AG04450 (cell line): Measurements from ENCODE around the gene MSMP. TPM values are rescaled to one million over a fixed set of nuclear protein-coding genes. Genes with fewer than 3 reads are reported as not detected.
A peak's percentile ranks its signal among the peaks of the same experiment; 100 is the strongest.

Experiments used
- CTCF ChIA-PET: fragments of 300-600, 350-600 bp; formaldehyde crosslinking; extraction: SDS; loops from one replicate; lab custom pipeline; 2022; ENCODE audit warnings: antibody characterized with exemption, inconsistent platforms; lab: Charles Lee
- POLR2A ChIA-PET: fragments of 350-600 bp; formaldehyde crosslinking; extraction: SDS; loops from one replicate; lab custom pipeline; 2021; ENCODE audit warnings: antibody characterized with exemption, inconsistent platforms; lab: Yijun Ruan, JAX
- DNase-seq: peaks from one replicate; pipeline ENCODE4 v3.0.0-alpha.2; 2011; ENCODE audit warnings: low read depth, low spot score
- H3K27ac ChIP-seq: one replicate; pipeline ENCODE4 v1.5.1; 2012; ENCODE audit warnings: low read depth, low read length, control low read depth
- H3K27me3 ChIP-seq: one replicate; pipeline ENCODE4 v1.6.0; 2012; ENCODE audit warnings: low read length; ENCODE audit not compliant: control insufficient read depth, insufficient read depth
- H3K4me3 ChIP-seq: 2 replicates; pipeline ENCODE4 v1.5.1; 2011; ENCODE audit warnings: mild to moderate bottlenecking, low read depth, low read length, control low read depth
- H3K9me3 ChIP-seq: 2 replicates; pipeline ENCODE4 v1.5.1; 2012; ENCODE audit warnings: low read length; ENCODE audit not compliant: control insufficient read depth, insufficient read depth
- CTCF ChIP-seq: IDR thresholded peaks from 2 replicates; pipeline ENCODE4 v1.5.1; 2011; ENCODE audit warnings: low read depth, low read length, control low read depth, inconsistent platforms
- polyA plus RNA-seq: library from polyadenylated mRNA; depleted of rRNA; stranded (reverse); fragments of >200 nt; gene quantifications from 2 replicates; pipeline ENCODE4 v1.2.3, GENCODE V29; 2011

MSMP gene
- polyA plus RNA-seq, 1 experiment: not detected

GRCh38 chr9:35718721-35719511 lies 35.2 kb downstream of the MSMP start:
- Histone ChIP-seq H3K4me3 (no peak overlapping the region), H3K27ac (no peak overlapping the region), H3K27me3 (no peaks in the 10 kb centered on the region), H3K9me3 (no peaks in the 10 kb centered on the region)
- no peak for TF ChIP-seq CTCF
- ChIA-PET POLR2A (interaction anchor here (1.4 to 3.1 kb wide), 2 partner anchors 9 to 13 kb away, joined by 4 to 11 read pairs; partner anchors contain the start of genes CREB3 and TLN1), CTCF (interaction anchor here (0.6 to 4.5 kb wide), 3 partner anchors 22 to 1115 kb away, joined by 3 to 24 read pairs (median 17); no protein-coding TSS in a partner anchor)
- no peak for DNase-seq

- Histone ChIP-seq H3K27ac (no peak overlapping the region), H3K9me3 (no peaks in the 10 kb centered on the region), H3K4me3 (no peak overlapping the region), H3K27me3 (no peaks in the 10 kb centered on the region)
- TF ChIP-seq CTCF: no peak
- POLR2A ChIA-PET: interaction anchor here (1.4 to 3.1 kb wide), 2 partner anchors 11 to 15 kb away, joined by 4 to 11 read pairs; partner anchors contain the start of genes CREB3 and TLN1
- CTCF ChIA-PET: interaction anchor here (0.9 to 2.3 kb wide), 2 partner anchors 21 to 58 kb away, joined by 3 to 17 read pairs; no protein-coding TSS in a partner anchor
- no peak for DNase-seq
Measured at GRCh38 chr9:35717132-35717870, 36.8 kb downstream of the MSMP start.

- ChIA-PET POLR2A (interaction anchor here (1.3 to 3.1 kb wide), 2 partner anchors 12 to 19 kb away, joined by 3 to 11 read pairs; no protein-coding TSS in a partner anchor), CTCF (interaction anchor here (0.9 to 1.7 kb wide), 3 partner anchors 11 to 57 kb away, joined by 3 to 10 read pairs (median 4); no protein-coding TSS in a partner anchor)
- Histone ChIP-seq H3K27ac (peak overlapping the region; percentile 21), H3K27me3 (no peaks in the 10 kb centered on the region), H3K4me3 (no peak overlapping the region), H3K9me3 (no peaks in the 10 kb centered on the region)
- no peak for DNase-seq
- 0 out of 2 replicates have a peak, but pooled peaks have one; percentile 12 for TF ChIP-seq CTCF
Measured at GRCh38 chr9:35716230-35716629, 37.8 kb downstream of the MSMP start.

GRCh38 chr9:35714579-35715252 lies 39.4 kb downstream of the MSMP start:
- H3K27me3 ChIP-seq: no peaks in the 10 kb centered on the region
- H3K4me3 ChIP-seq: no peak overlapping the region
- H3K27ac ChIP-seq: no peak overlapping the region
- no peaks in the 10 kb centered on the region for H3K9me3 ChIP-seq
- ChIA-PET CTCF (interaction anchor here (0.9 to 1.7 kb wide), 3 partner anchors 13 to 19 kb away, joined by 3 to 10 read pairs (median 4); no protein-coding TSS in a partner anchor), POLR2A (interaction anchor here (0.6 to 3.2 kb wide), 4 partner anchors 13 to 23 kb away, joined by 3 to 17 read pairs (median 4); no protein-coding TSS in a partner anchor)
- TF ChIP-seq CTCF: no peak
- DNase-seq: no peak
